GM12874 (cell line): Measurements from ENCODE around the gene TMEM63C.

ENCODE experiments used
- CTCF ChIP-seq: IDR thresholded peaks from 2 replicates; pipeline ENCODE4 v1.5.1; 2011; ENCODE audit warnings: low read depth, mild to moderate bottlenecking, control low read depth, low read length, moderate library complexity; ENCODE audit not compliant: insufficient read depth

TMEM63C gene

GRCh38 chr14:77303417-77304156, 122.0 kb downstream of the TMEM63C start:
- TF ChIP-seq CTCF = no peak

DNA sequence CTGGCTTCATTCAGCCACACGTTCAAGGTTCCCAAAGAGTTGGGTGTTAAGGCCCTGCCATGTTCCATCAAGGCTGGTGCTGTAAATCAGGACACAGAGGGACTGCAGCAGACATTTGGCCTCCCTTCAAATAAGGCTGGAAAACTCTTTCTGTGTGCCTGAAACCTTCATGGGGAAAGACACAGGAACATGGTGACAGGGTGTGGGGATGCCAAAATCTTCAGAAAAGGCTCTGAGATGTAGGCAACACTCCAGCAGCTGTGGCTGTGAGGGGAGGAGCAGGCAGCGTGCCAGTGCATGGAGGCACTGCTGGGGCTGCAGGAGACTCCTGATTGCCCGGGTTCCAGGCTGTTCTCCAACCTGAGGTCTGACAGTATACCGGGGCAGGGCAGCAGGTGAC, 124.1 kb downstream of the TMEM63C start:
- no peak for TF ChIP-seq CTCF

GRCh38 chr14:77306416-77306815, 124.8 kb downstream of the TMEM63C start:
- no peak for TF ChIP-seq CTCF

DNA sequence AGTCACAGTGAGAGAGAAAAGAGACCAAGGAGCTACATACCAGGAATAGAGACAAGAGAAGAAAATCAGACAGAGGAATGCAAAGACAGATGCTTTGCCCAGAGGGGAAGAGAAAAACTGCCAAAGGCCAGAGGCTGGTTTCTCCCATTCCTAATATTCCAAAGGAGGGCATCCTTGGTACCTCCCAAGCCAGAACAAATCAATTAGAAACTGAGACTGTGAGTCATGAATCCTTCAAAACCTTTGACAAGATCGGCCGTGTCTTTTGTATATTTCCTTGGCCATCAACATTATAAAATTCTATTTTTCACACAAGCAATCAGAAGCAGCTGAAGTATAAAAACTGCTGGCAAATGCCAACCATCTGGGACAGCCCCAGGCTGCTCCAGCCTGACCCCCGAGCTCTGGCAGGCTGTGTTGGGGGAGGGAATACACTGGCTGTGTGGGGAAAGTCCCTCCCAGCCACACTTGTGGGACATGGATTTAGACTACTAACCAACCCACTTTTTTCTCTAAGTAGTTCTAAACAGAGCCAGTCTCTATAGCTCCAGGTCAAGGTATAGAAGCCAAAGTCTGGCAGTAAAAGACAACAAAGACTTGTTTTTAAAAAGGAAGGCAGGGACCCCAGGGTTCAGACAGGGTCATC, 125.4 kb downstream of the TMEM63C start:
- no peak for TF ChIP-seq CTCF
